ENCODE measurements around the gene MALRD1. TPM values are rescaled to one million over a fixed set of nuclear protein-coding genes. Genes with fewer than 3 reads are reported as not detected.

MALRD1 gene
- total and polyA plus RNA-seq, 7 donors: 0.34 to 4.7 (median 2.1) TPM; not detected in 2

GRCh38 chr10:19426034-19426433, 377.4 kb downstream of the MALRD1 start:
- DNase-seq: no peak
- H3K36me3 ChIP-seq: no peaks in the 10 kb centered on the region
- intact Hi-C loops (cut with DNase I): no loop called here
- H3K27me3 ChIP-seq: no peaks in the 10 kb centered on the region
- no peak overlapping the region for H3K4me3 ChIP-seq
- no peaks in the 10 kb centered on the region for H3K4me1 ChIP-seq
- no peak overlapping the region for H3K27ac ChIP-seq
- no peak for TF ChIP-seq POLR2A (IDR thresholded peaks at IDR 0.05)
- no peak for TF ChIP-seq CTCF (IDR thresholded peaks at IDR 0.05)
- TF ChIP-seq EP300 (IDR thresholded peaks at IDR 0.05): no peak
- TF ChIP-seq POLR2AphosphoS5 (IDR thresholded peaks at IDR 0.05): no peak
- H3K9me3 ChIP-seq: no peaks in the 10 kb centered on the region

DNA sequence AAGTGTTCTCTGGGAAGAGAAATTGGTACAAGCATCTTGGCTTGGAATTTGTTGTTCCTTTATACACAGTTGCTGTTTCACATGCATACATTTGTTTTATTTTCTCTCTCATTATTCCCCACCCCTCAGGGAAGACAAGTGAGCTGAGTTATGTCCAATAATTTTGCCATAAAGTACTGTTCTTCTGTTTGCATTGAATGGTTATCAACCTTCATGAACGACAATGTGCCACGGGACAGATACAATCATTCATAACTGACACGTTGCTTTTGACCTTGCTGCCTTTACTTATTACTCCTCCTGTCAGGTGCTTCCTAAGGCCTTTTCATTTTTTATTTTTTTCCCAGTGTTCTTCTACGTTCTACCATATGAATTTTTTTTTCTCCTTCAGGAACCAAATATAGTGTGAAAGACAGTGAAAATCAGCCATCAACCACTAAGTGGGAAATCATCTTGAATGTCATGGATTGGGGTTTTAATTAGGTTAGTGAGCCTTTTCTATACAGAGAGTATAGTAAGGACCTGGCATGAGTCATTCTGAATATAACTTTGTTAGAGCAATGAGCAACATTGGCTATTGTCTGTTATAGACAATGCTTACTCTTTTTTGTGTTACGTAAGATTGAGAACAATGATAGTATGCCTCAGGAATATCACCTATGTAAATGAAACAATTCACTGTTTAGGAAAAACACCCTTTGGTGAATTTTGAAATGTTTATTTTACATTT, 383.2 kb downstream of the MALRD1 start:
- Histone ChIP-seq H3K27me3 (no peaks in the 10 kb centered on the region), H3K9me3 (no peaks in the 10 kb centered on the region), H3K4me1 (no peaks in the 10 kb centered on the region), H3K4me3 (no peak overlapping the region), H3K27ac (no peak overlapping the region), H3K36me3 (no peaks in the 10 kb centered on the region)
- no peak for TF ChIP-seq POLR2AphosphoS5 (IDR thresholded peaks at IDR 0.05)
- TF ChIP-seq POLR2A (IDR thresholded peaks at IDR 0.05): no peak
- no peak for TF ChIP-seq EP300 (IDR thresholded peaks at IDR 0.05)
- TF ChIP-seq CTCF (IDR thresholded peaks at IDR 0.05): no peak
- DNase-seq: no peak
- intact Hi-C loops (cut with DNase I): no loop called here
- WGBS, 2 donors: 46 to 67% methylated on average over 5 of the region's 5 CpGs

- no peak for DNase-seq
- H3K27me3 ChIP-seq: no peaks in the 10 kb centered on the region
- no peaks in the 10 kb centered on the region for H3K36me3 ChIP-seq
- no peaks in the 10 kb centered on the region for H3K9me3 ChIP-seq
- intact Hi-C loops (cut with DNase I): no loop called here
- H3K27ac ChIP-seq: no peak overlapping the region
- TF ChIP-seq EP300 (IDR thresholded peaks at IDR 0.05) (no peak), POLR2AphosphoS5 (IDR thresholded peaks at IDR 0.05) (no peak), POLR2A (IDR thresholded peaks at IDR 0.05) (no peak), CTCF (IDR thresholded peaks at IDR 0.05) (no peak)
- H3K4me3 ChIP-seq: no peak overlapping the region
- WGBS, 2 donors: 76 to 81% methylated on average over 2 of the region's 2 CpGs
- no peaks in the 10 kb centered on the region for H3K4me1 ChIP-seq
Observed at GRCh38 chr10:19449860-19450259, 401.3 kb downstream of the MALRD1 start.

- Histone ChIP-seq H3K36me3 (no peaks in the 10 kb centered on the region), H3K4me1 (no peaks in the 10 kb centered on the region), H3K9me3 (no peaks in the 10 kb centered on the region), H3K4me3 (no peak overlapping the region), H3K27ac (no peak overlapping the region), H3K27me3 (no peaks in the 10 kb centered on the region)
- intact Hi-C loops (cut with DNase I): no loop called here
- WGBS, 2 donors: 76 to 91% methylated on average over 3 of the region's 3 CpGs
- no peak for TF ChIP-seq EP300 (IDR thresholded peaks at IDR 0.05)
- no peak for TF ChIP-seq CTCF (IDR thresholded peaks at IDR 0.05)
- no peak for TF ChIP-seq POLR2AphosphoS5 (IDR thresholded peaks at IDR 0.05)
- no peak for TF ChIP-seq POLR2A (IDR thresholded peaks at IDR 0.05)
- no peak for DNase-seq
Observed at GRCh38 chr10:19451356-19451755, 402.8 kb downstream of the MALRD1 start.

- H3K36me3 ChIP-seq: no peaks in the 10 kb centered on the region
- no peak for DNase-seq
- 87 to 94% methylated on average over 2 of the region's 2 CpGs for WGBS, 2 donors
- H3K4me1 ChIP-seq: no peaks in the 10 kb centered on the region
- H3K9me3 ChIP-seq: no peaks in the 10 kb centered on the region
- no peaks in the 10 kb centered on the region for H3K27me3 ChIP-seq
- no peak overlapping the region for H3K27ac ChIP-seq
- no peak for TF ChIP-seq EP300 (IDR thresholded peaks at IDR 0.05)
- no peak for TF ChIP-seq POLR2A (IDR thresholded peaks at IDR 0.05)
- TF ChIP-seq POLR2AphosphoS5 (IDR thresholded peaks at IDR 0.05): no peak
- no peak for TF ChIP-seq CTCF (IDR thresholded peaks at IDR 0.05)
- intact Hi-C loops (cut with DNase I): no loop called here
- no peak overlapping the region for H3K4me3 ChIP-seq
Observed at GRCh38 chr10:19451937-19452336, 403.3 kb downstream of the MALRD1 start.

Measured in sigmoid colon (tissue), 7 donors.